ENCODE measurements around the gene U2SURP. TPM values are rescaled to one million over a fixed set of nuclear protein-coding genes. Genes with fewer than 3 reads are reported as not detected.
"Not testable (repeated sequence)": the region's sequence is repeated elsewhere in the genome, so short reads cannot be mapped to it uniquely, and the experiment has no call there.

U2SURP gene
- total RNA-seq, 1 donor from 2014 or later, result 106 TPM

GRCh38 chr3:143040261-143040879, 39.0 kb downstream of the U2SURP start:
- Histone ChIP-seq H3K4me1 (ENCODE audit: insufficient read depth, low read length) (no peaks in the 10 kb centered on the region), H4K20me1 (ENCODE audit: insufficient read depth, low read length) (peaks cover 5% of the 10 kb centered on the region), H3K4me2 (ENCODE audit: low read length) (no peak overlapping the region), H3K79me2 (ENCODE audit: insufficient read depth, low read length) (peaks cover 12% of the 10 kb centered on the region), H3K9me3 (ENCODE audit: insufficient read depth, low read depth, low read length) (no peaks in the 10 kb centered on the region), H3K27ac (ENCODE audit: low read depth, low read length) (no peak overlapping the region), H3K9ac (ENCODE audit: low read length) (no peak overlapping the region), H2AFZ (ENCODE audit: low read depth, low read length) (no peak overlapping the region), H3K27me3 (ENCODE audit: insufficient read depth, low read length) (no peaks in the 10 kb centered on the region), H3K4me3 (ENCODE audit: insufficient read depth, low read depth, low read length) (no peak overlapping the region), H3K36me3 (ENCODE audit: insufficient read depth, low read length) (peaks cover 32% of the 10 kb centered on the region)
- FAIRE-seq (no peak), DNase-seq (ENCODE audit: low read depth) (peak; percentile 19)
- Mint-ChIP-seq H3K4me3 (ENCODE audit: unreplicated experiment) (no peak overlapping the region), H3K27ac (ENCODE audit: unreplicated experiment) (no peak overlapping the region), H3K27me3 (ENCODE audit: low read depth, unreplicated experiment) (no peaks in the 10 kb centered on the region), H3K36me3 (ENCODE audit: low read depth, unreplicated experiment) (peaks cover 10% of the 10 kb centered on the region), H3K4me1 (ENCODE audit: low read depth, unreplicated experiment) (peaks cover 2% of the 10 kb centered on the region), H3K9me3 (ENCODE audit: unreplicated experiment) (no peaks in the 10 kb centered on the region)
- no peak for TF ChIP-seq EZH2 (IDR thresholded peaks at IDR 0.05; ENCODE audit: insufficient read depth, low read length)
- TF ChIP-seq, protein P1, sequence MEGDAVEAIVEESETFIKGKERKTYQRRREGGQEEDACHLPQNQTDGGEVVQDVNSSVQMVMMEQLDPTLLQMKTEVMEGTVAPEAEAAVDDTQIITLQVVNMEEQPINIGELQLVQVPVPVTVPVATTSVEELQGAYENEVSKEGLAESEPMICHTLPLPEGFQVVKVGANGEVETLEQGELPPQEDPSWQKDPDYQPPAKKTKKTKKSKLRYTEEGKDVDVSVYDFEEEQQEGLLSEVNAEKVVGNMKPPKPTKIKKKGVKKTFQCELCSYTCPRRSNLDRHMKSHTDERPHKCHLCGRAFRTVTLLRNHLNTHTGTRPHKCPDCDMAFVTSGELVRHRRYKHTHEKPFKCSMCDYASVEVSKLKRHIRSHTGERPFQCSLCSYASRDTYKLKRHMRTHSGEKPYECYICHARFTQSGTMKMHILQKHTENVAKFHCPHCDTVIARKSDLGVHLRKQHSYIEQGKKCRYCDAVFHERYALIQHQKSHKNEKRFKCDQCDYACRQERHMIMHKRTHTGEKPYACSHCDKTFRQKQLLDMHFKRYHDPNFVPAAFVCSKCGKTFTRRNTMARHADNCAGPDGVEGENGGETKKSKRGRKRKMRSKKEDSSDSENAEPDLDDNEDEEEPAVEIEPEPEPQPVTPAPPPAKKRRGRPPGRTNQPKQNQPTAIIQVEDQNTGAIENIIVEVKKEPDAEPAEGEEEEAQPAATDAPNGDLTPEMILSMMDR (IDR thresholded peaks at IDR 0.05; ENCODE audit: insufficient read depth, low read depth, low read length), result peak; percentile 43

- no peaks in the 10 kb centered on the region for H3K4me1 Mint-ChIP-seq (ENCODE audit: low read depth, unreplicated experiment)
- H3K27ac ChIP-seq (ENCODE audit: low read depth, low read length), result no peak overlapping the region
- H3K4me3 Mint-ChIP-seq (ENCODE audit: unreplicated experiment), result no peak overlapping the region
- H3K4me2 ChIP-seq (ENCODE audit: low read length), result no peak overlapping the region
- H3K27ac Mint-ChIP-seq (ENCODE audit: unreplicated experiment), result no peak overlapping the region
- H3K27me3 ChIP-seq (ENCODE audit: insufficient read depth, low read length), result no peaks in the 10 kb centered on the region
- FAIRE-seq (no peak), DNase-seq (ENCODE audit: low read depth) (no peak)
- H3K36me3 ChIP-seq (ENCODE audit: insufficient read depth, low read length), result peaks cover 32% of the 10 kb centered on the region
- no peaks in the 10 kb centered on the region for H3K27me3 Mint-ChIP-seq (ENCODE audit: low read depth, unreplicated experiment)
- H3K9me3 ChIP-seq (ENCODE audit: insufficient read depth, low read depth, low read length), result no peaks in the 10 kb centered on the region
- no peaks in the 10 kb centered on the region for H3K4me1 ChIP-seq (ENCODE audit: insufficient read depth, low read length)
- H3K9me3 Mint-ChIP-seq (ENCODE audit: unreplicated experiment), result no peaks in the 10 kb centered on the region
- TF ChIP-seq EZH2 (IDR thresholded peaks at IDR 0.05; ENCODE audit: insufficient read depth, low read length), result no peak
- TF ChIP-seq, protein P1 (IDR thresholded peaks at IDR 0.05; ENCODE audit: insufficient read depth, low read depth, low read length), result no peak
- no peak overlapping the region for H3K9ac ChIP-seq (ENCODE audit: low read length)
- peaks cover 6% of the 10 kb centered on the region for H3K36me3 Mint-ChIP-seq (ENCODE audit: low read depth, unreplicated experiment)
- H2AFZ ChIP-seq (ENCODE audit: low read depth, low read length), result no peak overlapping the region
- peaks cover 2% of the 10 kb centered on the region for H4K20me1 ChIP-seq (ENCODE audit: insufficient read depth, low read length)
- H3K79me2 ChIP-seq (ENCODE audit: insufficient read depth, low read length), result peaks cover 12% of the 10 kb centered on the region
- no peak overlapping the region for H3K4me3 ChIP-seq (ENCODE audit: insufficient read depth, low read depth, low read length)
These were observed 40.5 kb downstream of the U2SURP start for GRCh38 chr3:143041903-143042302.

DNA sequence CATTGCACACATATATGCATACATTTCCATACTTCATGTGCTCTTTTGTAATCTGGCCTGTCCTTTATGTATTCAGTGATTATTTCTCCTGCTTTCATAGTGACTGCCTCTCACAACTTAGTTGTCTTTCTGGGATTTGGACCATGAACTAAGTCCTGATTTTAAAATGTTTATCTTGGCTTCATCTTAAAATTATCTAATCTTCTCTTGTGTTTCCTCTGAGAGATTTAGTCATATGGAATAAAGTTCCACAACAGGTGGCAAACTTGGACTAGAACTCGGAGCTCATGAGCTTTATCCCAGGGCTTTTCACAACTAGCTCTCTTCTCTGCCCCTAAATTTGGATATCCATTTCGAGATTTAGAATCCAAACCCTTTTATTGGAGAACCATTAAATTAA, 44.3 kb downstream of the U2SURP start:
- Histone ChIP-seq H3K79me2 (ENCODE audit: insufficient read depth, low read length) (peaks cover 17% of the 10 kb centered on the region), H3K36me3 (ENCODE audit: insufficient read depth, low read length) (peaks cover 30% of the 10 kb centered on the region), H3K9me3 (ENCODE audit: insufficient read depth, low read depth, low read length) (no peaks in the 10 kb centered on the region), H3K4me2 (ENCODE audit: low read length) (no peak overlapping the region), H2AFZ (ENCODE audit: low read depth, low read length) (no peak overlapping the region), H3K4me1 (ENCODE audit: insufficient read depth, low read length) (no peaks in the 10 kb centered on the region), H3K27ac (ENCODE audit: low read depth, low read length) (no peak overlapping the region), H3K9ac (ENCODE audit: low read length) (no peak overlapping the region), H3K4me3 (ENCODE audit: insufficient read depth, low read depth, low read length) (no peak overlapping the region), H3K27me3 (ENCODE audit: insufficient read depth, low read length) (no peaks in the 10 kb centered on the region), H4K20me1 (ENCODE audit: insufficient read depth, low read length) (peaks cover 2% of the 10 kb centered on the region)
- Mint-ChIP-seq H3K9me3 (ENCODE audit: unreplicated experiment) (no peaks in the 10 kb centered on the region), H3K27me3 (ENCODE audit: low read depth, unreplicated experiment) (no peaks in the 10 kb centered on the region), H3K4me1 (ENCODE audit: low read depth, unreplicated experiment) (no peaks in the 10 kb centered on the region), H3K4me3 (ENCODE audit: unreplicated experiment) (no peak overlapping the region), H3K36me3 (ENCODE audit: low read depth, unreplicated experiment) (peaks cover 12% of the 10 kb centered on the region), H3K27ac (ENCODE audit: unreplicated experiment) (no peak overlapping the region)
- FAIRE-seq (no peak), DNase-seq (ENCODE audit: low read depth) (no peak)
- no peak for TF ChIP-seq EZH2 (IDR thresholded peaks at IDR 0.05; ENCODE audit: insufficient read depth, low read length)
- TF ChIP-seq, protein P1 (IDR thresholded peaks at IDR 0.05; ENCODE audit: insufficient read depth, low read depth, low read length), result no peak

- DNase-seq (ENCODE audit: low read depth); H3K27ac ChIP-seq (ENCODE audit: low read depth, low read length); H2AFZ ChIP-seq (ENCODE audit: low read depth, low read length); H3K4me2 ChIP-seq (ENCODE audit: low read length); H3K9me3 ChIP-seq (ENCODE audit: insufficient read depth, low read depth, low read length); H3K4me3 Mint-ChIP-seq (ENCODE audit: unreplicated experiment); H3K9ac ChIP-seq (ENCODE audit: low read length); FAIRE-seq; H3K9me3 Mint-ChIP-seq (ENCODE audit: unreplicated experiment); H3K27me3 ChIP-seq (ENCODE audit: insufficient read depth, low read length); H4K20me1 ChIP-seq (ENCODE audit: insufficient read depth, low read length); H3K27me3 Mint-ChIP-seq (ENCODE audit: low read depth, unreplicated experiment); H3K4me1 ChIP-seq (ENCODE audit: insufficient read depth, low read length); H3K4me3 ChIP-seq (ENCODE audit: insufficient read depth, low read depth, low read length); H3K4me1 Mint-ChIP-seq (ENCODE audit: low read depth, unreplicated experiment); H3K27ac Mint-ChIP-seq (ENCODE audit: unreplicated experiment): not testable (repeated sequence)
- H3K36me3 Mint-ChIP-seq (ENCODE audit: low read depth, unreplicated experiment), result peaks cover 12% of the 10 kb centered on the region
- H3K79me2 ChIP-seq (ENCODE audit: insufficient read depth, low read length), result peaks cover 17% of the 10 kb centered on the region
- H3K36me3 ChIP-seq (ENCODE audit: insufficient read depth, low read length), result peaks cover 31% of the 10 kb centered on the region
These were observed 44.7 kb downstream of the U2SURP start for GRCh38 chr3:143046075-143046474.

Data from astrocyte (in vitro differentiated cells and primary cell).